Keratinocyte (primary cell): ENCODE measurements around the gene CRYBB1. TPM values are rescaled to one million over a fixed set of nuclear protein-coding genes. Genes with fewer than 3 reads are reported as not detected.

Source experiments
- DNase-seq: peaks from one replicate; pipeline ENCODE4 v3.0.0-alpha.2; 2011; ENCODE audit warnings: low read depth, missing footprints, low spot score
- FAIRE-seq: peaks from 2 replicates; lab custom pipeline; 2011; peaks lifted over from hg19 to GRCh38; lab: Jason Lieb, UNC
- H2AFZ ChIP-seq: 2 replicates; pipeline ENCODE4 v1.6.0; 2012; ENCODE audit warnings: low read length, control low read depth, inconsistent platforms; ENCODE audit not compliant: control insufficient read depth
- H3K27ac ChIP-seq: 2 replicates; pipeline ENCODE4 v1.5.1; 2011; ENCODE audit warnings: low read length; ENCODE audit not compliant: control insufficient read depth, insufficient read depth
- H3K27me3 ChIP-seq: 3 replicates; pipeline ENCODE4 v1.6.0; 2011; ENCODE audit warnings: low read length; ENCODE audit not compliant: control insufficient read depth, insufficient read depth; ENCODE audit errors: extremely low read depth
- H3K36me3 ChIP-seq, 2 experiments: 2 replicates in 1 of 2; 3 replicates in 1 of 2; pipeline ENCODE4 v1.5.1; 2011; ENCODE audit warnings: low read length in 2 of 2, mild to moderate bottlenecking in 1 of 2; ENCODE audit not compliant: control insufficient read depth in 2 of 2, insufficient read depth in 2 of 2; ENCODE audit errors: extremely low read depth in 1 of 2
- H3K4me1 ChIP-seq: 3 replicates; pipeline ENCODE4 v1.5.1; 2011; ENCODE audit warnings: low read length; ENCODE audit not compliant: control insufficient read depth, insufficient read depth; ENCODE audit errors: extremely low read depth
- H3K4me2 ChIP-seq: 3 replicates; pipeline ENCODE4 v1.6.0; 2011; ENCODE audit warnings: low read depth, low read length; ENCODE audit not compliant: control insufficient read depth, insufficient read depth; ENCODE audit errors: extremely low read depth
- H3K4me3 ChIP-seq, 3 experiments: fragments of 200-600 bp in 1 of 3; sonication (generic) in 1 of 3; 2 replicates in 2 of 3; 3 replicates in 1 of 3; pipeline ENCODE4 v1.5.1; 2011 to 2016; ENCODE audit warnings: low read length in 3 of 3, mild to moderate bottlenecking in 3 of 3, control low read depth in 2 of 3, inconsistent platforms in 1 of 3, low read depth in 1 of 3, mixed read lengths in 1 of 3, mixed run types in 1 of 3, moderate library complexity in 1 of 3; ENCODE audit not compliant: control insufficient read depth in 2 of 3, insufficient read depth in 2 of 3; ENCODE audit errors: extremely low read depth in 1 of 3
- H3K79me2 ChIP-seq: 2 replicates; pipeline ENCODE4 v1.6.0; 2012; ENCODE audit warnings: low read length; ENCODE audit not compliant: control insufficient read depth, insufficient read depth
- H3K9ac ChIP-seq: 3 replicates; pipeline ENCODE4 v1.6.0; 2011; ENCODE audit warnings: low read length; ENCODE audit not compliant: control insufficient read depth, insufficient read depth; ENCODE audit errors: extremely low read depth
- H3K9me1 ChIP-seq: 3 replicates; pipeline ENCODE4 v1.6.0; 2011; ENCODE audit warnings: low read length; ENCODE audit not compliant: control insufficient read depth, insufficient read depth; ENCODE audit errors: extremely low read depth
- H3K9me3 ChIP-seq: 2 replicates; pipeline ENCODE4 v1.5.1; 2012; ENCODE audit warnings: low read depth, low read length; ENCODE audit not compliant: control insufficient read depth
- H4K20me1 ChIP-seq: 3 replicates; pipeline ENCODE4 v1.6.0; 2011; ENCODE audit warnings: low read length; ENCODE audit not compliant: control insufficient read depth, insufficient read depth; ENCODE audit errors: extremely low read depth
- CTCF ChIP-seq, 3 experiments: IDR thresholded peaks in 1 of 3; conservative IDR thresholded peaks in 1 of 3; optimal IDR thresholded peaks in 1 of 3; 2 replicates in 2 of 3; 3 replicates in 1 of 3; pipeline versions ENCODE3 to v1.5.1; 2011; ENCODE audit warnings: low read length in 3 of 3, mild to moderate bottlenecking in 3 of 3, moderate library complexity in 2 of 3, control low read depth in 1 of 3, inconsistent platforms in 1 of 3; ENCODE audit not compliant: insufficient read depth in 2 of 3; ENCODE audit errors: extremely low read depth in 1 of 3
- EZH2 ChIP-seq: IDR thresholded peaks from one replicate; pipeline ENCODE4 v1.6.1; 2012; ENCODE audit warnings: inconsistent platforms, mild to moderate bottlenecking, low read length, moderate library complexity
- dilution Hi-C: fragments of 300-500 bp; cut with MboI; formaldehyde crosslinking; loops from one replicate; pipeline ENCODE4 v1.7.0; 2020; ENCODE audit warnings: low sequenced_read_pairs; ENCODE audit not compliant: extremely low pct_ligation_motif_present
- polyA plus RNA-seq, 5 experiments: library from polyadenylated mRNA; depleted of rRNA in 3 of 5; stranded (reverse) in 3 of 5; stranded (forward) in 1 of 5; unstranded in 1 of 5; fragments of >200 nt; gene quantifications; 1 replicate in 1 of 5; 2 replicates in 3 of 5; 3 replicates in 1 of 5; pipeline versions ENCODE4 v1.2.1 to v1.2.3, GENCODE V29; 2011 to 2012; ENCODE audit warnings: missing spikeins in 2 of 5, low read depth in 1 of 5, low replicate concordance in 1 of 5

CRYBB1 gene
- polyA plus RNA-seq, 1 donor (not counting 4 experiments of a cell fraction or from before 2014, with no cell fraction given) = not detected

DNA sequence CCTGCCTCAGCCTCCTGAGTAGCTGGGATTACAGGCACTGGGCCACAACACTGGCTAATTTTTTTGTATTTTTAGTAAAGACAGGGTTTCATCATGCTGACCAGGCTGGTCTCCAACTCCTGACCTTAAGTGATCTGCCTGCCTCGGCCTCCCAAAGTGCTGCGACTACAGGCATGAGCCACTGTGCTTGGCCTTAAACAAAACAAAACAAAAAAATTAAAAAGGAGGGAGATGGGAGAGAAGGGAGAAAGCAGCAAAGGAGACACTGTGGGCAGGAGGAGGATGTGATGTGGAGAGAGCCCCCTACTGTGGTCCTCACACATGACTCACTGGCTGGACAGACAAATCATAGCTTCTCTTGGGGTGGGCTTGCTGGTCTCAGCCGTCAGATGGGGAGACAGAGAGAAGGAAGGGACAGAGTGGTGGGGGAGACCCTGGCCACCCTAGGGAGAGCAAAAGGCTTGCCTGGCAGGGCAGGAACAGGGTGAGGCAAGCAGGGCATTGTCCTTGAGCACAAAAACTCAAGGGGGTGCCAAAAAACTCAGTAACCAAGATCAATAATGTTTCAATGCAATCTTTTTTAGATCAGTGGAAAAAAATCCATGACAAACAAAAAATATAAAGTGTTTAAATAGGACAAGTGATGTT lies 59.5 kb downstream of the CRYBB1 start:
- dilution Hi-C loops = no loop called here
- H3K9ac ChIP-seq = no peak overlapping the region
- peaks cover 0 to 1% of the 10 kb centered on the region in 2 experiments for H3K36me3 ChIP-seq
- TF ChIP-seq CTCF (optimal IDR thresholded peaks at IDR 0.05 in 1 of 3, IDR thresholded peaks at IDR 0.05 in 1 of 3, conservative IDR thresholded peaks at IDR 0.05 in 1 of 3; ENCODE audit: extremely low read depth in 1 of 3, insufficient read depth in 2 of 3, low read length in 3 of 3) = no peak
- no peak for TF ChIP-seq EZH2
- H3K27ac ChIP-seq = no peak overlapping the region
- H3K4me1 ChIP-seq = peaks cover 10% of the 10 kb centered on the region
- peaks cover 23% of the 10 kb centered on the region for H3K79me2 ChIP-seq
- FAIRE-seq (no peak), DNase-seq (no peak)
- no peak overlapping the region for H3K4me2 ChIP-seq
- H3K27me3 ChIP-seq = no peaks in the 10 kb centered on the region
- no peak overlapping the region for H3K4me3 ChIP-seq
- no peaks in the 10 kb centered on the region for H3K9me3 ChIP-seq
- H2AFZ ChIP-seq = no peak overlapping the region
- H3K9me1 ChIP-seq = no peaks in the 10 kb centered on the region
- H4K20me1 ChIP-seq = peaks cover 2% of the 10 kb centered on the region

- Histone ChIP-seq H3K9me3 (no peaks in the 10 kb centered on the region), H3K4me1 (peaks cover 22% of the 10 kb centered on the region), H3K4me2 (no peak overlapping the region), H3K9ac (no peak overlapping the region), H3K36me3 (peaks cover 0 to 1% of the 10 kb centered on the region in 2 experiments), H3K9me1 (no peaks in the 10 kb centered on the region), H3K4me3 (no peak overlapping the region), H3K79me2 (peaks cover 19% of the 10 kb centered on the region), H3K27ac (no peak overlapping the region), H2AFZ (no peak overlapping the region), H4K20me1 (no peaks in the 10 kb centered on the region), H3K27me3 (no peaks in the 10 kb centered on the region)
- DNase-seq (no peak), FAIRE-seq (no peak)
- no peak for TF ChIP-seq EZH2
- no peak for TF ChIP-seq CTCF (optimal IDR thresholded peaks at IDR 0.05 in 1 of 3, IDR thresholded peaks at IDR 0.05 in 1 of 3, conservative IDR thresholded peaks at IDR 0.05 in 1 of 3; ENCODE audit: extremely low read depth in 1 of 3, insufficient read depth in 2 of 3, low read length in 3 of 3)
- dilution Hi-C loops = no loop called here
Observed at GRCh38 chr22:26556904-26557303, 60.9 kb downstream of the CRYBB1 start.
